B cell (primary cell): ENCODE measurements around the gene PYGO1. TPM values are rescaled to one million over a fixed set of nuclear protein-coding genes. Genes with fewer than 3 reads are reported as not detected.

Experiments used
- ATAC-seq: fragments of 200-7000 bp; cut with Tn5 transposase; one replicate; pipeline ENCODE4 v1.10.0; 2021; ENCODE audit warnings: low read depth, mild to moderate bottlenecking, moderate number of reproducible peaks, moderate library complexity
- CTCF ChIA-PET: fragments of 350-600 bp; sonication (Branson Sonifier 250); formaldehyde crosslinking; loops from one replicate; lab custom pipeline; 2021; ENCODE audit warnings: antibody characterized with exemption, inconsistent platforms; lab: Charles Lee
- POLR2A ChIA-PET: fragments of 350-600 bp; sonication (Branson Sonifier 250); formaldehyde crosslinking; loops from one replicate; lab custom pipeline; 2021; ENCODE audit warnings: antibody characterized with exemption; lab: Charles Lee
- DNase-seq: peaks from one replicate; pipeline ENCODE4 v3.0.0; 2013
- H2AFZ ChIP-seq: 2 replicates; pipeline ENCODE4 v1.6.1; 2012; ENCODE audit warnings: mild to moderate bottlenecking, low read depth, low read length; ENCODE audit not compliant: insufficient read depth, poor library complexity, severe bottlenecking
- H3K27ac ChIP-seq, 2 donors: 1 replicate in 1 of 2; 2 replicates in 1 of 2; pipeline ENCODE4 v1.5.1; 2012 to 2013; ENCODE audit warnings: low read length in 2 of 2, mild to moderate bottlenecking in 2 of 2, moderate library complexity in 1 of 2
- H3K27me3 ChIP-seq, 4 experiments: fragments of 200-600 bp in 1 of 4; sonication (generic) in 1 of 4; replicated peaks in 1 of 4; 1 replicate in 2 of 4; 2 replicates in 2 of 4; pipeline versions ENCODE4 v1.6.1 to v1.7.0; 2013 to 2016; ENCODE audit warnings: low read length in 3 of 4, mild to moderate bottlenecking in 2 of 4, mixed read lengths in 1 of 4, moderate library complexity in 1 of 4; ENCODE audit not compliant: insufficient read depth in 4 of 4, control insufficient read depth in 3 of 4; ENCODE audit errors: control extremely low read depth in 1 of 4
- H3K36me3 ChIP-seq, 2 experiments: replicated peaks in 1 of 2; 1 replicate in 1 of 2; 2 replicates in 1 of 2; pipeline versions ENCODE4 v1.6.1 to v1.7.1; 2013; ENCODE audit warnings: low read length in 1 of 2; ENCODE audit not compliant: insufficient read depth in 2 of 2, control insufficient read depth in 1 of 2; ENCODE audit errors: control extremely low read depth in 1 of 2, extremely low read depth in 1 of 2
- H3K4me1 ChIP-seq, 2 donors: fragments of 200-600 bp in 1 of 2; sonication (generic) in 1 of 2; 1 replicate in 1 of 2; 2 replicates in 1 of 2; pipeline versions ENCODE4 v1.5.1 to v1.6.1; 2013 to 2017; ENCODE audit warnings: low read length in 2 of 2; ENCODE audit not compliant: control insufficient read depth in 2 of 2, insufficient read depth in 2 of 2
- H3K4me2 ChIP-seq: replicated peaks from 2 replicates; pipeline ENCODE3; 2012; ENCODE audit warnings: mild to moderate bottlenecking, low read depth, low read length; ENCODE audit not compliant: poor library complexity, severe bottlenecking
- H3K4me3 ChIP-seq, 5 experiments: fragments of 200-600 bp in 1 of 5; sonication (generic) in 1 of 5; 1 replicate in 3 of 5; 2 replicates in 2 of 5; pipeline versions ENCODE4 v1.5.1 to v1.7.0; 2011 to 2016; ENCODE audit warnings: low read length in 4 of 5, mild to moderate bottlenecking in 4 of 5, low read depth in 2 of 5, control low read depth in 1 of 5, moderate library complexity in 1 of 5; ENCODE audit not compliant: insufficient read depth in 1 of 5; ENCODE audit errors: control extremely low read depth in 1 of 5, extremely low read depth in 1 of 5
- H3K79me2 ChIP-seq: fragments of 200-600 bp; sonication (generic); one replicate; pipeline ENCODE4 v1.6.0; 2016; ENCODE audit warnings: low read length; ENCODE audit not compliant: control insufficient read depth, insufficient read depth
- H3K9ac ChIP-seq: fragments of 200-600 bp; sonication (generic); 2 replicates; pipeline ENCODE4 v1.6.1; 2017; ENCODE audit warnings: mild to moderate bottlenecking, low read length, moderate library complexity
- H3K9me3 ChIP-seq, 3 donors: one replicate each; pipeline versions ENCODE4 v1.6.1 to v1.7.1; 2013; ENCODE audit warnings: low read length in 2 of 3; ENCODE audit not compliant: control insufficient read depth in 2 of 3, insufficient read depth in 1 of 3; ENCODE audit errors: control extremely low read depth in 1 of 3
- H4K20me1 ChIP-seq: 2 replicates; pipeline ENCODE4 v1.6.0; 2012; ENCODE audit warnings: mild to moderate bottlenecking, low read length; ENCODE audit not compliant: insufficient read depth, control insufficient read depth, poor library complexity, severe bottlenecking
- H3K27ac Mint-ChIP-seq: one replicate; pipeline ENCODE4 v1.8.0; 2021; ENCODE audit warnings: mixed read lengths
- H3K27me3 Mint-ChIP-seq: one replicate; pipeline ENCODE4 v1.8.0; 2021; ENCODE audit warnings: mixed read lengths
- H3K4me1 Mint-ChIP-seq: one replicate; pipeline ENCODE4 v1.8.0; 2021; ENCODE audit warnings: mixed read lengths
- H3K4me3 Mint-ChIP-seq: one replicate; pipeline ENCODE4 v1.8.0; 2021; ENCODE audit warnings: mixed read lengths
- H3K9me3 Mint-ChIP-seq: one replicate; pipeline ENCODE4 v1.8.0; 2022; ENCODE audit warnings: mixed read lengths; ENCODE audit not compliant: insufficient read depth
- EZH2 ChIP-seq: IDR thresholded peaks from 2 replicates; pipeline ENCODE4 v1.6.1; 2012; ENCODE audit warnings: borderline replicate concordance, low read depth, mild to moderate bottlenecking, moderate library complexity, low read length; ENCODE audit not compliant: insufficient read depth, poor library complexity, severe bottlenecking
- WGBS: methylation state at CpG from one replicate; pipeline ENCODE4 v1.1.5; 2013; ENCODE audit warnings: missing lambda C conversion rate; ENCODE audit not compliant: insufficient coverage; 5-methylcytosine and 5-hydroxymethylcytosine counted together
- intact Hi-C: fragments of 100-400 bp; cut with micrococcal nuclease; formaldehyde crosslinking; loops from one replicate; pipeline ENCODE4 v1.10.0; 2022
- polyA plus RNA-seq: library from polyadenylated mRNA; depleted of rRNA; stranded (reverse); fragments of >200 nt; gene quantifications from 2 replicates; pipeline ENCODE4 v1.2.3, GENCODE V29; 2012
- total RNA-seq, 2 donors: library from RNA; stranded (reverse); fragments of 120-200 nt in 1 of 2; gene quantifications; 1 replicate in 1 of 2; 2 replicates in 1 of 2; pipeline versions ENCODE4 v1.2.3 to v1.2.4, GENCODE V29; 2013 to 2022
- TF ChIP-seq, protein P1 (sequence below): fragments of 200-600 bp; IDR thresholded peaks from one replicate; pipeline ENCODE4 v1.8.0; 2022; ENCODE audit warnings: antibody characterized with exemption, mild to moderate bottlenecking

Gene PYGO1
- total and polyA plus RNA-seq, 2 donors (not counting 1 experiment from before 2014, with no cell fraction given) = 0.02 TPM; not detected in 1

DNA sequence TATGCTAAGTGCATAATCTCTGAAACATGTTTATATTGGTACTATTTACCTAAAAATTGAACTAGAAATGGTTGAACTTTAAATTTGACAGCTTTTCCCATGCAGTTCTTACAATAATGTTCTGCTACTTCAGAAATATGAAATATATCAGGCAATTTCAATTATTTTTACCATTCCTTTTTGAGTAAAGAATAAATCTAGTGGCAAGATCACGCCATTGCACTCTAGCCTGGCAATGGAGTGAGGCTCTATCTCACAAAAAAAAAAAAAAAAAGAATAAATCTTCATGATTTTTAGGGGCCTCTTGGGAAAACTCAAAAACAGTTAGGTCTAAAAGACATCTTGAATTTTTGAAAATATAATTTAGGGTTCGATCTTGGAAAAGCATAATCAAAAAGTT lies 69.5 kb downstream of the PYGO1 start:
- no peak overlapping the region for H3K4me2 ChIP-seq
- CTCF ChIA-PET = no interaction called here

DNA sequence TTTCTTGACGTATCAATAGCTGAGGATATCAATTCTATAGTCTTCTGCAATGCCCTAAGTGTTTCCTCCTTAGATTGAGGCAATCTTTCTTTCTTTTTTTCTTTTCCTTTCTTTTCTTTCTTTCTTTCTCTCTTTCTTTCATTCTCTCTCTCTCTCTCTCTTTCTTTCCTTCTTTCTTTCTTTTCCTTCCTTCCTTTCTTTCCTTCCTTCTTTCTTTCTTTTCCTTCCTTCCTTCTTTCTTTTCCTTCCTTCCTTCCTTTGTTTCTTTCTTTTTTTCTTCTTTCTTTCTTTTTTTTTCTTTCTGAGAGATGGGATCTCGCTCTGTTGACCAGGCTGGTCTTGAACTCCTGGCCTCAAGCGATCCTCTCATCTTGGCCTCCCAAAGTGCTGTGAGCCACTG lies 70.1 kb downstream of the PYGO1 start:
- ATAC-seq = no peak
- CTCF ChIA-PET = no interaction called here
- Histone ChIP-seq H3K9me3 (no peaks in the 10 kb centered on the region), H3K27ac (no peak overlapping the region), H3K4me1 (no peaks in the 10 kb centered on the region), H3K4me3 (no peak overlapping the region), H3K27me3 (no peaks in the 10 kb centered on the region), H2AFZ (no peak overlapping the region), H3K36me3 (no peaks in the 10 kb centered on the region), H4K20me1 (no peaks in the 10 kb centered on the region), H3K79me2 (no peaks in the 10 kb centered on the region), H3K4me2 (no peak overlapping the region), H3K9ac (no peak overlapping the region)
- TF ChIP-seq EZH2 = no peak
- TF ChIP-seq, protein P1, sequence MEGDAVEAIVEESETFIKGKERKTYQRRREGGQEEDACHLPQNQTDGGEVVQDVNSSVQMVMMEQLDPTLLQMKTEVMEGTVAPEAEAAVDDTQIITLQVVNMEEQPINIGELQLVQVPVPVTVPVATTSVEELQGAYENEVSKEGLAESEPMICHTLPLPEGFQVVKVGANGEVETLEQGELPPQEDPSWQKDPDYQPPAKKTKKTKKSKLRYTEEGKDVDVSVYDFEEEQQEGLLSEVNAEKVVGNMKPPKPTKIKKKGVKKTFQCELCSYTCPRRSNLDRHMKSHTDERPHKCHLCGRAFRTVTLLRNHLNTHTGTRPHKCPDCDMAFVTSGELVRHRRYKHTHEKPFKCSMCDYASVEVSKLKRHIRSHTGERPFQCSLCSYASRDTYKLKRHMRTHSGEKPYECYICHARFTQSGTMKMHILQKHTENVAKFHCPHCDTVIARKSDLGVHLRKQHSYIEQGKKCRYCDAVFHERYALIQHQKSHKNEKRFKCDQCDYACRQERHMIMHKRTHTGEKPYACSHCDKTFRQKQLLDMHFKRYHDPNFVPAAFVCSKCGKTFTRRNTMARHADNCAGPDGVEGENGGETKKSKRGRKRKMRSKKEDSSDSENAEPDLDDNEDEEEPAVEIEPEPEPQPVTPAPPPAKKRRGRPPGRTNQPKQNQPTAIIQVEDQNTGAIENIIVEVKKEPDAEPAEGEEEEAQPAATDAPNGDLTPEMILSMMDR = no peak
- no peak overlapping the region for H3K4me3 Mint-ChIP-seq
- intact Hi-C loops = no loop called here
- no peak overlapping the region for H3K27ac Mint-ChIP-seq
- DNase-seq = no peak
- H3K27me3 Mint-ChIP-seq = peaks cover 13% of the 10 kb centered on the region
- whole genome bisulfite sequencing = 100% methylated on average over 1 of the region's 3 CpGs
- POLR2A ChIA-PET = no interaction called here
- H3K9me3 Mint-ChIP-seq = no peaks in the 10 kb centered on the region
- H3K4me1 Mint-ChIP-seq = no peaks in the 10 kb centered on the region

More for the DNA sequence above, 69.5 kb downstream of the PYGO1 start:
- Mint-ChIP-seq H3K27ac (no peak overlapping the region), H3K4me3 (no peak overlapping the region), H3K27me3 (peaks cover 16% of the 10 kb centered on the region), H3K9me3 (no peaks in the 10 kb centered on the region), H3K4me1 (no peaks in the 10 kb centered on the region)
- TF ChIP-seq, protein P1 = no peak
- no peak for TF ChIP-seq EZH2
- DNase-seq (no peak), ATAC-seq (no peak)
- no peak overlapping the region for H2AFZ ChIP-seq
- no peaks in the 10 kb centered on the region for H3K4me1 ChIP-seq
- H4K20me1 ChIP-seq = no peaks in the 10 kb centered on the region
- H3K27ac ChIP-seq = no peak overlapping the region
- no peaks in the 10 kb centered on the region for H3K27me3 ChIP-seq
- intact Hi-C loops = no loop called here
- no peak overlapping the region for H3K4me3 ChIP-seq
- no peaks in the 10 kb centered on the region for H3K79me2 ChIP-seq
- no peak overlapping the region for H3K9ac ChIP-seq
- no peaks in the 10 kb centered on the region for H3K9me3 ChIP-seq
- WGBS = no CpG with 5 or more reads among the region's 2 CpGs
- H3K36me3 ChIP-seq = no peaks in the 10 kb centered on the region
- POLR2A ChIA-PET = no interaction called here
